ENCODE results near the gene RABGAP1L. TPM values are rescaled to one million over a fixed set of nuclear protein-coding genes. Genes with fewer than 3 reads are reported as not detected.

The RABGAP1L gene
- total and polyA plus RNA-seq, 4 donors: 4.8 to 53.5 (median 18.8) TPM

DNA sequence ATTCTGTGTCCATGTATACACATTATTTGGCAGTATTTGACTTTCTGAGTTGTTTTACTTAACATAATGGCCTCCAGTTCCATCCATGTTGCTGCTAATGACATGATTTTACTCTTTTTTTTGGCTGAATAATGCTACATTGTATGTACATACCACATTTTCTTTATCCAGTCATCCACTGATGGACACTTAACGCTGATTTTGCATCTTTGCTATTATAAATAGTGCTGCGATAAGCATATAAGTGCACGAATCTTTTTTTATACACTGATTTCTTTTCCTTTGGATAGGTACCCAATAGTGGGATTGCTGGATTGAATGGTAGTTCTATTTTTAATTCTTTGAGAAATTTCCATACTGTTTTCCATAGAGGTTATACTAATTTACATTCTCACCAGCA, 544.0 kb downstream of the RABGAP1L start:
- 95% methylated on average over 3 of the region's 3 CpGs for WGBS

More for the DNA sequence above, 544.0 kb downstream of the RABGAP1L start:
- TF ChIP-seq ATF3 (IDR thresholded peaks at IDR 0.05) (no peak), GABPA (IDR thresholded peaks at IDR 0.05 in 1 of 2, conservative IDR thresholded peaks at IDR 0.05 in 1 of 2) (no peak), EGR1 (IDR thresholded peaks at IDR 0.05; ENCODE audit: low read depth in 2 of 2) (no peak), RXRA (IDR thresholded peaks at IDR 0.05) (no peak), FOXA1 (IDR thresholded peaks at IDR 0.05) (no peak), YY1 (IDR thresholded peaks at IDR 0.05) (no peak), REST (IDR thresholded peaks at IDR 0.05) (no peak), HNF4A (conservative IDR thresholded peaks at IDR 0.05) (no peak), JUND (IDR thresholded peaks at IDR 0.05) (no peak), TAF1 (conservative IDR thresholded peaks at IDR 0.05) (no peak), MAX (IDR thresholded peaks at IDR 0.05) (no peak), SP1 (IDR thresholded peaks at IDR 0.05) (no peak), HNF4G (IDR thresholded peaks at IDR 0.05) (no peak), RAD21 (IDR thresholded peaks at IDR 0.05) (no peak), CTCF (IDR thresholded peaks at IDR 0.05; ENCODE audit: low read depth, low read length, missing input control) (no peak), FOXA2 (IDR thresholded peaks at IDR 0.05) (no peak), NR2F2 (IDR thresholded peaks at IDR 0.05) (no peak)
- TF ChIP-seq, protein P1, sequence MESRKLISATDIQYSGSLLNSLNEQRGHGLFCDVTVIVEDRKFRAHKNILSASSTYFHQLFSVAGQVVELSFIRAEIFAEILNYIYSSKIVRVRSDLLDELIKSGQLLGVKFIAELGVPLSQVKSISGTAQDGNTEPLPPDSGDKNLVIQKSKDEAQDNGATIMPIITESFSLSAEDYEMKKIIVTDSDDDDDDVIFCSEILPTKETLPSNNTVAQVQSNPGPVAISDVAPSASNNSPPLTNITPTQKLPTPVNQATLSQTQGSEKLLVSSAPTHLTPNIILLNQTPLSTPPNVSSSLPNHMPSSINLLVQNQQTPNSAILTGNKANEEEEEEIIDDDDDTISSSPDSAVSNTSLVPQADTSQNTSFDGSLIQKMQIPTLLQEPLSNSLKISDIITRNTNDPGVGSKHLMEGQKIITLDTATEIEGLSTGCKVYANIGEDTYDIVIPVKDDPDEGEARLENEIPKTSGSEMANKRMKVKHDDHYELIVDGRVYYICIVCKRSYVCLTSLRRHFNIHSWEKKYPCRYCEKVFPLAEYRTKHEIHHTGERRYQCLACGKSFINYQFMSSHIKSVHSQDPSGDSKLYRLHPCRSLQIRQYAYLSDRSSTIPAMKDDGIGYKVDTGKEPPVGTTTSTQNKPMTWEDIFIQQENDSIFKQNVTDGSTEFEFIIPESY (IDR thresholded peaks at IDR 0.05): no peak
- Histone ChIP-seq H3K36me3 (ENCODE audit: control insufficient read depth in 4 of 4, insufficient read depth in 3 of 4, low read depth in 1 of 4, low read length in 3 of 4) (no peaks in the 10 kb centered on the region), H3K4me3 (ENCODE audit: low read depth in 1 of 3, low read length in 3 of 3) (no peak overlapping the region), H3K4me1 (ENCODE audit: control insufficient read depth in 4 of 4, insufficient read depth in 4 of 4, low read length in 3 of 4) (peaks cover 0 to 7% (median 6%) of the 10 kb centered on the region in 4 donors), H3K9me3 (ENCODE audit: control insufficient read depth in 4 of 4, low read length in 3 of 4) (no peaks in the 10 kb centered on the region), H3K9ac (ENCODE audit: low read depth in 1 of 2, low read length in 2 of 2) (no peak overlapping the region), H3K27ac (ENCODE audit: low read depth in 1 of 2, low read length in 2 of 2) (no peak overlapping the region), H3K27me3 (ENCODE audit: control insufficient read depth in 4 of 4, insufficient read depth in 4 of 4, low read length in 3 of 4) (no peaks in the 10 kb centered on the region)
- DNase-seq (ENCODE audit: low spot score): no peak

Data from liver (tissue), 9 donors.